Activated T-cell treated with anti-CD3 and anti-CD28 coated beads, Interleukin-2, amount 50 U/mL, for 1 hour (primary cell): ENCODE data around the gene FGD5.

Experiments
- DNase-seq: peaks from one replicate; pipeline ENCODE4 v3.0.0-alpha.2; 2020

The FGD5 gene

GRCh38 chr3:14853271-14853951, 34.6 kb downstream of the FGD5 start:
- no peak for DNase-seq

GRCh38 chr3:14857506-14857905, 38.7 kb downstream of the FGD5 start:
- no peak for DNase-seq

GRCh38 chr3:14858105-14858504, 39.3 kb downstream of the FGD5 start:
- DNase-seq: no peak

GRCh38 chr3:14859880-14860279, 41.1 kb downstream of the FGD5 start:
- DNase-seq: no peak

GRCh38 chr3:14861031-14861430, 42.3 kb downstream of the FGD5 start:
- DNase-seq: no peak

- DNase-seq: no peak
These were observed 42.9 kb downstream of the FGD5 start for GRCh38 chr3:14861446-14862302.

- DNase-seq: no peak
These were observed 43.5 kb downstream of the FGD5 start for GRCh38 chr3:14862303-14862660.

GRCh38 chr3:14862661-14863230, 44.0 kb downstream of the FGD5 start:
- DNase-seq: no peak

- no peak for DNase-seq
These were observed 44.8 kb downstream of the FGD5 start for GRCh38 chr3:14863333-14864100.

- DNase-seq: no peak
These were observed 45.4 kb downstream of the FGD5 start for GRCh38 chr3:14864131-14864530.

GRCh38 chr3:14866627-14867026, 47.9 kb downstream of the FGD5 start:
- no peak for DNase-seq

- no peak for DNase-seq
These were observed 49.3 kb downstream of the FGD5 start for GRCh38 chr3:14867936-14868570.

GRCh38 chr3:14869917-14870782, 51.4 kb downstream of the FGD5 start:
- DNase-seq: no peak

GRCh38 chr3:14870783-14871060, 52.0 kb downstream of the FGD5 start:
- DNase-seq: no peak

GRCh38 chr3:14871456-14872200, 52.9 kb downstream of the FGD5 start:
- no peak for DNase-seq

- no peak for DNase-seq
These were observed 53.9 kb downstream of the FGD5 start for GRCh38 chr3:14872706-14873105.

- no peak for DNase-seq
These were observed 56.0 kb downstream of the FGD5 start for GRCh38 chr3:14874784-14875183.

GRCh38 chr3:14875411-14876175, 56.8 kb downstream of the FGD5 start:
- no peak for DNase-seq

- no peak for DNase-seq
These were observed 58.2 kb downstream of the FGD5 start for GRCh38 chr3:14876921-14877333.

GRCh38 chr3:14877469-14877868, 58.7 kb downstream of the FGD5 start:
- DNase-seq: no peak
